ENCODE measurements around the gene RIMBP3C.
"Not testable (repeated sequence)": the region's sequence is repeated elsewhere in the genome, so short reads cannot be mapped to it uniquely, and the experiment has no call there.

RIMBP3C gene

DNA sequence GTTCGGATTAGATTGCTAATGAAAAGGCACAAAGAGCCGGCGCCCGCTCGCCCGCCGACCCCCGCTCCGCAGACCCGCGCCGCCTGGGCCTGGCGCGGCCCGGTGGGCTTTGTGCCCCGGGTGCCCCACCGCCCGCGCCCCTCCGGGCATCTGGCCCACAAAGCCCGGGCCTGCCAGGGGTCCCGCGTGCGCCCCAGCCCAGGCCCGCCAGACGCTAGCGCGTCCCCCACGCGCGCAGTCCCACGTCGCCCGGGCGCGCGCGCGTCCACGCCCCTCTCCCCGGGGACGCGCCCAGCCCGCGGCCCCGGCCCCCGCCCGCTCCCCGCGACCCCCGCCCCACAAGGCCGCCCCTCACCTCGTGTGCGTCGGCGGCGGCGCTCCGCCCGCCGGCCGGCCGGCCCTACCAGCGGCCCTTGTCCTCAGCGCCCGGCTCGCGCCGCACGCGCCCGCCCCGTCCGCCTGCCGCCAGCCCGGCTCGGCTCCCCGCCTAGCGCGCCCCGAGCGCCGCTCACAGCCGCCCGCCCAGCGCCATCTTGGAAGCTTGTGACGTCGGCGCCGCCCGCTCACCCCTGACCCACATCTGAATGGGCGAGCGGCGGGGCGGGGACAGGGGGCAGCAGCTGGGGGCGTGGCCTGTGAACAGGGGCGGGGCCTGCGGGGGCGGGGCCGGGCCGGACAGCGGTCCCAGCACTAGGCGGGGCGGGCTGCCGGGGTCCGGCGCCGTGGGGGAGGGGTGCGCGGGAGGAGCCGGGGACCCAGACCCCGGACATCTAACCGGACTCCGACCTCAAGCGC is 34.1 kb downstream of the RIMBP3C start:
- DNase-seq = not testable (repeated sequence)

DNA sequence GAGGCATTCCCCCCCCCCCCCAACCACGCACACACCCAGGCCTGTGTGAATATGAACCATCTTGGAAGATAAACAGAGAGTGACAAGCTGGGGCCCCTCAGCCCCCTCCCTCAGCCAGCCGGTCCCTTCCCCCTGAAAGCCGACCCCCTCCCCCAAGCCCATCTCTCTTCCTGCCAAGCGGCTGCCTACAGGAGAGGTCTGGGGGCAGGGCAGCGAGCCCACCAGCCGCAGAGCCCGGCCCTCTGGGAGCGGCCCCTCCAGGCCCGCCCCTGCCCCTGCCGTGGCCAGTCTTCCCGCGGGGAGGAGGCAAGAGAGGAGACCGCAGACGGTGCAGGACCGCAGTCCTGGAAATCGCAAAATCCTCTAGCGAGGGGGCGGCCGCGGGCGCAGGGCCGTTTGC is 34.7 kb downstream of the RIMBP3C start:
- DNase-seq = not testable (repeated sequence)

DNA sequence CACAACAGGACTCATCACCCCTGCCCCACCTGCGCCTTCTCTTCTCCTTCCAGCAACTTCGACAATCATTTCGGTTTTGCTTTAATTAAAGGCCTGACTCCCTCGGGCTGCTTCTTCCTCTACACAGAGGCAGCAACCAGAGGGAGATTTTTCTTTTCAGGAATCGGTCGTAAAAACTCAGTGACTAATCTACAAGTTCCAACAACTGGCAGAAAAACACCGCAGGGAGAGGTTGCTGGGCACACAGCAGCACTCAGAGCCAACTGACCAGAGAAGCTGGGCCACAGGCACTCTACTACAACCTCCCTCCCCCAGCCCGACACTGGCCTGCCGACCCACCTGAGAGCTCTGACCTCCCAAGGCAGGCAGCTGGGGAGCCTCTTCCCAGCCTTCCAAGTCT is 36.0 kb downstream of the RIMBP3C start:
- DNase-seq = not testable (repeated sequence)

DNA sequence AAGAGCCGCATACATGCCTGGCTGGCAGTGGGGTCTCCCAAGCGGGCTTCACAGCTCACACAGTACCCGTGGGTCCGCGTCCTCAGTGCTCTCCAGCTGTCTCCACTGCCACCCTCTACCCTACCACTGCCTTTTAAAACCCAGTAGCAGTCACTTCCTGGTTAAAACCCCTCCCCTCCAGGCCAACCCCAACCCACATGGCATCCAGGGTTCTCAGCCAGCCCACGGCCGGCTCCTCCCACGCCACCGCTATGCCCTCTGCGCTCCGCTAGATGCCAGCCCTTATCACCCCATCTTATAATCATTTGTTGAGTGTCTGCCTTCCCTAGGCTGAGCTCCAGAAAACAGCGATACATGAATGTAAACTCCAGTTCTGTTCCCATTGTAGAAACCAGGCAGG is 37.1 kb downstream of the RIMBP3C start:
- DNase-seq = not testable (repeated sequence)

DNA sequence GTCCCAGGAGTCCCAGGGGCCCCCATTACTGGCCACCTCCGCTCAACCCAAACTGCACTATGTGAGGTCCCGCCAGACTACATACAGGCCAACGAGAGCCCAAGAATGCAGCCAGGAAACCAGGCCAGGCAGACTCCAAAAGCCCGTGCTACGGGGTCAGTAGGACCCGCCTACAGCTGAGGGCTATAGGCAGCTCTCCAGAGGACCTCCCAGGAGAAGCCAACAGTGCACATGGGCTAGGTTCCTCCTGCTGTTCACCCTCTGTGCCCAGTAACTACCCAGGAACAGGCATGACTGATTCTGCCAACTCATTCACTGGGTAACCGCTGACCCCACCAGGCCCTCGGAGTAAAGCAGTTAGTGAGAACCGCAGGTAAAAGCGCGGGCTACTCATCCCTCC is 39.2 kb downstream of the RIMBP3C start:
- DNase-seq = not testable (repeated sequence)

DNA sequence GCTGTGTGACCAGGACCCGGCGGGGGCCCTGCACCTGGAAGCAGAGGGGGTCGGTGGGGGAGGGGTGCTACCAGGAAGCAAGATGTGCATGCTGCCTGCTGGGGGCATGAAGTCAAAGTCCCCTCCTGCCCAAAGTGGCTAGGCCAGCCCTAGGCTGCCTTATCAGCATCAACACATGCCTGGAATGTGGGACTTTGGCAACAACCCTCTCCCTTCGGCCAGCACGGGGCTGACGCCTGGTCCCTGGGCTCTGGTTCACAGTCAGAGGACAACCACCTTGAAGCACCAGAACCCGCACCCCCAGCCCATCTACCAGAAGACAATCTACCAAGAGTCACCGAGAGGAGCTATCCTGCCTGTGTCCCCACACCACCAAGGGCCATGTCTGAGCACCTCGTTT is 40.9 kb downstream of the RIMBP3C start:
- DNase-seq = not testable (repeated sequence)

DNA sequence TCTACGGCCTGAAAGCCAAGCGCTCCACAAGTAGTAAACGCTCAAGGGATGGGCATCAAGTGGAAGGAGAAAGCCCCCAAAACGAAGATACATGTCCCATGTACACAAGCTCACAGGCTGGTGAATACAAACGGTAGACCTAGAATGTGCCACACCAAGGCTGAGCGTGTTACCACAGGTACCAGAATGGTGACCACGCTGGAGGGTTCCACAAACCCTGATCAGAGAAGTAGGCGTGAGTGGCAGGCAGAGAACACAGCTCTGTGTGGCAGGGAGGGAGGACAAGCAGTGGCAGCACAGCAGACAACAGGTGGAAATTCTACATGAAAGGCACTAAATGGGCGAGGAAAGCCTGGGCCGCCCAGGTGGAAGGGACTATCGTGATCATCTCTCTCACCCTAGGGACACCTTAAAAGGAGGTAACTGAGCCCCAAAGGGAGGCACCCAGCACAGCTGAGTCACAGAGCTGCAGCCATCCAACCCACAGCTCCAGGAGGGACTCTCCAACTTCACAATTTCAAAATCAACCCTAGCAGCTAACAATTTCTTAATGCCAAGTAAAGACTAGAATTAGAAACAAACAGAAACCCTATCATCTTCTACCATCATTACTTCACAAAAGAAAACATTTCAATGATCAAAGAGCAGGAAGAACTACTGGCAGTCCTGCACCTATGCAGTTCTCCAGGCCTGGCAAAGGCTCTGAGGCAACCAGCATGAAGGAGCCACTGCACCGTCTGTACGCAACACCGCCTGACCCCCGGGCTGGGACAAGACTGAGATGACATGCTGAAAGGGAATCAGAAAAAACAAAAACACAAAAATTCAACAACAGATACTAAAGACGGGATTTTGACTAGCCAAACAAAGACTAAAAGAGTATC is 51.4 kb downstream of the RIMBP3C start:
- not testable (repeated sequence) for DNase-seq

DNA sequence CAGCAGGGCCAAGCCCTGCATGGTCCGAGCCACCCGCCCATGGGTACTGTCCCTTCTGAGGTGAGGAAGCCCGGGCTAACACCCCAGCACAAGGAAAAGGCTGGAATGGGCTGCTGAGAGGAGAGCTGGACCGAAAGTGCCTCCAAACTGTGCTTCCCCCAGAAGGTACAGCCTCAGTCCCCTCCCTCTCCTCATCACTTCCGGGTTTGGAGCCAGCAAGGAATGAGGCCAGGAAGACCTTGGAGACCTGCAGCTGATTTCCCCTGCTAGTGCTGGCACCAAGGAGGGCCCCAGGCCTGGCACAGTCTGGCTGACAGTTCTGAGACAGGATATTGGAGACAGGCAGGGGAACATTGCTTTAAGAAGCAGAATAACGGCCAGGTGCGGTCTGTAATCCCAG is 52.8 kb downstream of the RIMBP3C start:
- not testable (repeated sequence) for DNase-seq

DNA sequence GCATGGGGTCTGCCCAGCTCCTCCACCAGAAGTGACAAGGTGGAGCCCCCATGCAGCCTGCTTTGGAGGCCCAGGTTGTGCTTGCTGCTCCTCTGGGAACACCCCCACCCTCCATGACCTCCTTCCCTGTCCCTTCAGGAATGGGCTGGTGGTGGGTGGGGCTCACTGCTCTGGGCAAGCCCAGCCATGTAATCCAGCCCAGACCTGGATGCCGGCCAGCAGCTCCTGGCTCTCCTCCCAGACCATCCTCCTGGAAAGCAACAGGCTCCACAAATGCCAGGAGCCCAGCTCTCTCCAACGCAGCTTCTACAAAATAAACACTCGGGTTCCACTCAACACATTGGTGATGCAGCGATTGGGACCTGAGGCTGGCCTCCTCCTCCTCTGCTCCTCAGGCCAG is 53.3 kb downstream of the RIMBP3C start:
- not testable (repeated sequence) for DNase-seq
